HepG2 (cell line): ENCODE results near the gene HNF1B. TPM values are rescaled to one million over a fixed set of nuclear protein-coding genes. Genes with fewer than 3 reads are reported as not detected.

Experiments used
- ARHGAP35 ChIP-seq: sonication (generic); formaldehyde crosslinking; IDR thresholded peaks from 2 replicates; pipeline ENCODE4 v1.9.0; 2022; ENCODE audit warnings: mild to moderate bottlenecking, inconsistent platforms, moderate library complexity, missing genetic modification reagents, borderline replicate concordance
- CBX1 ChIP-seq: IDR thresholded peaks from one replicate; pipeline ENCODE4 v1.6.1; 2016; ENCODE audit warnings: antibody characterized with exemption, low read depth
- CBX2 ChIP-seq, 2 experiments: fragments of 200-600 bp in 1 of 2; sonication (generic); formaldehyde crosslinking in 1 of 2; IDR thresholded peaks; 2 replicates each; pipeline versions ENCODE4 v1.7.0 to v1.8.1; 2018 to 2022; ENCODE audit warnings: low read depth in 2 of 2, low read length in 1 of 2, mild to moderate bottlenecking in 1 of 2, missing genetic modification reagents in 1 of 2
- EEA1 ChIP-seq: sonication (generic); formaldehyde crosslinking; IDR thresholded peaks from 2 replicates; pipeline ENCODE4 v1.5.1; 2020; ENCODE audit warnings: mild to moderate bottlenecking, missing genetic modification reagents, borderline replicate concordance
- ETV6 ChIP-seq: sonication (generic); formaldehyde crosslinking; conservative IDR thresholded peaks from 2 replicates; pipeline ENCODE4 v1.4.0; 2020; ENCODE audit warnings: missing genetic modification reagents
- GABPA ChIP-seq, 2 experiments: IDR thresholded peaks; 2 replicates each; pipeline ENCODE4 v1.6.1; 2011 to 2016; ENCODE audit warnings: low read depth in 2 of 2, low read length in 1 of 2, missing biosample characterization in 1 of 2, missing genetic modification characterization in 1 of 2
- GABPB1 ChIP-seq: IDR thresholded peaks from 2 replicates; pipeline ENCODE4 v1.6.1; 2016; ENCODE audit warnings: mild to moderate bottlenecking, missing genetic modification reagents, moderate library complexity, missing compliant biosample characterization
- GZF1 ChIP-seq: sonication (generic); formaldehyde crosslinking; IDR thresholded peaks from 2 replicates; pipeline ENCODE4 v1.5.1; 2020; ENCODE audit warnings: mild to moderate bottlenecking, missing genetic modification reagents
- KDM5A ChIP-seq: fragments of 200-600 bp; sonication (generic); IDR thresholded peaks from 2 replicates; pipeline ENCODE4 v1.7.0; 2018; ENCODE audit warnings: antibody characterized with exemption, mild to moderate bottlenecking, low read length, borderline replicate concordance
- MIXL1 ChIP-seq: IDR thresholded peaks from 2 replicates; pipeline ENCODE4 v1.6.1; 2016
- NCOA1 ChIP-seq: sonication (generic); formaldehyde crosslinking; IDR thresholded peaks from 2 replicates; pipeline ENCODE4 v1.9.0; 2021; ENCODE audit warnings: missing genetic modification reagents
- NCOA2 ChIP-seq: sonication (generic); formaldehyde crosslinking; IDR thresholded peaks from 2 replicates; pipeline ENCODE4 v1.8.0; 2022; ENCODE audit warnings: inconsistent platforms
- NFKB2 ChIP-seq: sonication (generic); formaldehyde crosslinking; IDR thresholded peaks from 2 replicates; pipeline ENCODE4 v1.4.0; 2020; ENCODE audit warnings: missing genetic modification reagents, borderline replicate concordance
- PHF20 ChIP-seq: sonication (generic); formaldehyde crosslinking; IDR thresholded peaks from 2 replicates; pipeline ENCODE4 v1.5.0; 2020; ENCODE audit warnings: mild to moderate bottlenecking, missing genetic modification reagents
- PPARG ChIP-seq: conservative IDR thresholded peaks from 2 replicates; pipeline ENCODE4 v1.6.1; 2016; ENCODE audit warnings: missing biosample characterization, missing genetic modification reagents
- RFX1 ChIP-seq: fragments of 450-650 bp; IDR thresholded peaks from 2 replicates; pipeline ENCODE4 v1.6.1; 2017
- RXRB ChIP-seq: IDR thresholded peaks from 2 replicates; pipeline ENCODE4 v1.6.1; 2016; ENCODE audit warnings: borderline replicate concordance, missing genetic modification reagents, missing compliant biosample characterization
- SP140L ChIP-seq: sonication (generic); formaldehyde crosslinking; IDR thresholded peaks from 2 replicates; pipeline ENCODE4 v1.4.0; 2020; ENCODE audit warnings: missing genetic modification reagents, borderline replicate concordance
- SRF ChIP-seq: IDR thresholded peaks from 2 replicates; pipeline ENCODE4 v1.6.1; 2011; ENCODE audit warnings: mild to moderate bottlenecking, low read depth, low read length, moderate library complexity
- TBP ChIP-seq: sonication (generic); formaldehyde crosslinking; IDR thresholded peaks from 2 replicates; pipeline ENCODE4 v1.5.0; 2020; ENCODE audit warnings: missing genetic modification reagents
- TFAP4 ChIP-seq: sonication (generic); IDR thresholded peaks from 2 replicates; pipeline ENCODE4 v1.6.1; 2016; ENCODE audit warnings: low read depth, borderline replicate concordance
- TIGD3 ChIP-seq: sonication (generic); formaldehyde crosslinking; IDR thresholded peaks from 2 replicates; pipeline ENCODE4 v1.5.1; 2020; ENCODE audit warnings: mild to moderate bottlenecking, missing genetic modification reagents, borderline replicate concordance
- ZBTB7A ChIP-seq: sonication (generic); formaldehyde crosslinking; IDR thresholded peaks from 2 replicates; pipeline ENCODE4 v1.8.0; 2022; ENCODE audit warnings: mild to moderate bottlenecking, missing genetic modification reagents
- ZNF256 ChIP-seq: sonication (generic); formaldehyde crosslinking; conservative IDR thresholded peaks from 2 replicates; pipeline ENCODE4 v1.4.0; 2020; ENCODE audit warnings: missing genetic modification reagents
- ZNF430 ChIP-seq: sonication (generic); formaldehyde crosslinking; IDR thresholded peaks from 2 replicates; pipeline ENCODE4 v1.9.0; 2021; ENCODE audit warnings: mild to moderate bottlenecking, missing genetic modification reagents
- ZNF563 ChIP-seq: sonication (generic); formaldehyde crosslinking; IDR thresholded peaks from 2 replicates; pipeline ENCODE4 v1.8.0; 2022; ENCODE audit warnings: mild to moderate bottlenecking, moderate library complexity, missing genetic modification reagents
- ZNF670 ChIP-seq: sonication (generic); formaldehyde crosslinking; IDR thresholded peaks from 2 replicates; pipeline ENCODE4 v1.8.0; 2022; ENCODE audit warnings: mild to moderate bottlenecking, missing genetic modification reagents, borderline replicate concordance
- ZNF7 ChIP-seq: IDR thresholded peaks from 2 replicates; pipeline ENCODE4 v1.6.1; 2016; ENCODE audit warnings: missing biosample characterization, missing genetic modification reagents
- polyA plus RNA-seq, 8 experiments: library from polyadenylated mRNA; depleted of rRNA in 3 of 8; stranded (reverse) in 7 of 8; unstranded in 1 of 8; fragments of >200 nt; fragmentation: Illumina TruSeq in 4 of 8; extraction: Trizol in 4 of 8; gene quantifications; 2 replicates each; pipeline versions ENCODE4 v1.2.1 to v1.2.3, GENCODE V29; 2011 to 2016; ENCODE audit warnings: low read depth in 4 of 8, missing spikeins in 1 of 8, mixed read lengths in 1 of 8; ENCODE audit not compliant: insufficient read depth in 1 of 8
- total RNA-seq, 5 experiments: library from RNA; depleted of rRNA; stranded (reverse); fragments of >200 nt; fragmentation: Illumina TruSeq; extraction: Trizol; gene quantifications; 2 replicates each; pipeline ENCODE4 v1.2.3, GENCODE V29; 2016; ENCODE audit warnings: low read depth in 1 of 5
- TF ChIP-seq, protein P1 (sequence below): IDR thresholded peaks from 2 replicates; pipeline ENCODE4 v1.6.1; 2016; ENCODE audit warnings: low read depth, control low read depth

HNF1B gene
- total and polyA plus RNA-seq, 2 of the 13 experiments (the other 11 are each of a cell fraction or from before 2014, with no cell fraction given), result 1.9 to 5.3 TPM

- no peak for TF ChIP-seq ETV6 (CRISPR knock-in tag)
- no peak for TF ChIP-seq EEA1 (CRISPR knock-in tag)
- no peak for TF ChIP-seq SRF
- TF ChIP-seq KDM5A, result no peak; the same call in 1 of the 2 replicates
- TF ChIP-seq TIGD3, result no peak
- TF ChIP-seq GABPB1 (CRISPR knock-in tag), result no peak; the same call in 1 of the 2 replicates
- no peak for TF ChIP-seq GABPA (IDR thresholded peaks at IDR 0.05; ENCODE audit: low read depth, low read length)
- TF ChIP-seq GABPA (CRISPR knock-in tag; IDR thresholded peaks at IDR 0.05; ENCODE audit: low read depth), result no peak; the same call in 1 of the 2 replicates
- TF ChIP-seq NCOA2 (CRISPR knock-in tag), result peak; percentile 74; the same call in 1 of the 2 replicates
- TF ChIP-seq RFX1, result no peak; the same call in 1 of the 2 replicates
- TF ChIP-seq SP140L (CRISPR knock-in tag), result no peak
- 0 out of 2 replicates have a peak, but pooled peaks have one; percentile 38 for TF ChIP-seq ZNF563 (CRISPR knock-in tag)
- no peak for TF ChIP-seq GZF1 (CRISPR knock-in tag)
- TF ChIP-seq CBX1, result peak; percentile 78
- TF ChIP-seq CBX2 (IDR thresholded peaks at IDR 0.05; ENCODE audit: low read depth, low read length), result no peak
- TF ChIP-seq CBX2 (CRISPR knock-in tag; IDR thresholded peaks at IDR 0.05; ENCODE audit: low read depth), result no peak
- no peak; the same call in 1 of the 2 replicates for TF ChIP-seq ZNF430 (CRISPR knock-in tag)
- TF ChIP-seq TFAP4, result peak; percentile 80; the same call in 1 of the 2 replicates
- 0 out of 2 replicates have a peak, but pooled peaks have one; percentile 13 for TF ChIP-seq PPARG
- peak; percentile 64 for TF ChIP-seq RXRB (CRISPR knock-in tag)
- no peak for TF ChIP-seq NCOA1
- TF ChIP-seq ZNF670 (CRISPR knock-in tag), result peak; percentile 24; the same call in 1 of the 2 replicates
- TF ChIP-seq, protein P1, sequence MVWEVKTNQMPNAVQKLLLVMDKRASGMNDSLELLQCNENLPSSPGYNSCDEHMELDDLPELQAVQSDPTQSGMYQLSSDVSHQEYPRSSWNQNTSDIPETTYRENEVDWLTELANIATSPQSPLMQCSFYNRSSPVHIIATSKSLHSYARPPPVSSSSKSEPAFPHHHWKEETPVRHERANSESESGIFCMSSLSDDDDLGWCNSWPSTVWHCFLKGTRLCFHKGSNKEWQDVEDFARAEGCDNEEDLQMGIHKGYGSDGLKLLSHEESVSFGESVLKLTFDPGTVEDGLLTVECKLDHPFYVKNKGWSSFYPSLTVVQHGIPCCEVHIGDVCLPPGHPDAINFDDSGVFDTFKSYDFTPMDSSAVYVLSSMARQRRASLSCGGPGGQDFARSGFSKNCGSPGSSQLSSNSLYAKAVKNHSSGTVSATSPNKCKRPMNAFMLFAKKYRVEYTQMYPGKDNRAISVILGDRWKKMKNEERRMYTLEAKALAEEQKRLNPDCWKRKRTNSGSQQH, result peak; percentile 41; the same call in 1 of the 2 replicates
- TF ChIP-seq ZNF256 (CRISPR knock-in tag), result no peak
- no peak for TF ChIP-seq ZBTB7A (CRISPR knock-in tag)
- no peak for TF ChIP-seq NFKB2
- no peak for TF ChIP-seq TBP (CRISPR knock-in tag)
- no peak for TF ChIP-seq ARHGAP35 (CRISPR knock-in tag)
- peak; percentile 64; the same call in 1 of the 2 replicates for TF ChIP-seq MIXL1 (CRISPR knock-in tag)
- TF ChIP-seq PHF20 (CRISPR knock-in tag), result no peak
- TF ChIP-seq ZNF7 (CRISPR knock-in tag), result peak; percentile 53; the same call in 1 of the 2 replicates
These were observed 36.1 kb downstream of the HNF1B start (continued) for GRCh38 chr17:37708616-37709212.
